GM11168 (cell line): Measurements from ENCODE around the gene MOB2.

ENCODE experiments used
- in situ Hi-C: fragments of 300-500 bp; cut with MboI; formaldehyde crosslinking; loops from one replicate; pipeline ENCODE4 v1.12.0; 2022; ENCODE audit warnings: low sequenced_read_pairs; ENCODE audit not compliant: unreplicated experiment

Gene MOB2

DNA sequence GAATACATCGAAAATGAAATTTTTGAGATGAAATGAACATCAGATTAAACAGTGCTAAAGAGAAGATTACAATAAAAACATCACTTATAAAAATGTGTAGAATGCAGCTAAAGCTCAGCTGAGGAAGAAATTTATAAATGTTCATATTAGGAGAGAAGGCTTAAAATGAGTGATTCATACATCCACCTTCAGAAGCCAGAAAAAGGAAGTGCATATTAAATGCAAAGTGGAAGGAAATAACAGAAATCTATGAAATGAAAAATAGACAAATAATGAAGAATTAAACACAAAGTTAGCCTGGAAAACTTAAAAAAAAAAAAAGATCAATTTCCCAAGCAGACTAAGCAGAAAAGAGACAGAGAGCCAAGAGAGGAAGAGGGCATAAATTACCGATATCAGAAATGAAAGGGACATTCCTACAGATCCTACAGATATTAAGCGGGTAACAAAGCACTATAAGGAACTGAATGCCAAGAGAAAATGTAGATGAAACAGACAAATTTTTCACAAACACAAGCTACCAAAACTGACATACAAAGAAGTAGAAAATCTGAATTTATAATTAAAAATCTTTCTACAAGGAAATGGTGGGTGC lies 7.2 kb upstream of the MOB2 start:
- in situ Hi-C loops = no loop called here

- in situ Hi-C loops = no loop called here
Observed at GRCh38 chr11:1491379-1491778, 4.8 kb upstream of the MOB2 start.

DNA sequence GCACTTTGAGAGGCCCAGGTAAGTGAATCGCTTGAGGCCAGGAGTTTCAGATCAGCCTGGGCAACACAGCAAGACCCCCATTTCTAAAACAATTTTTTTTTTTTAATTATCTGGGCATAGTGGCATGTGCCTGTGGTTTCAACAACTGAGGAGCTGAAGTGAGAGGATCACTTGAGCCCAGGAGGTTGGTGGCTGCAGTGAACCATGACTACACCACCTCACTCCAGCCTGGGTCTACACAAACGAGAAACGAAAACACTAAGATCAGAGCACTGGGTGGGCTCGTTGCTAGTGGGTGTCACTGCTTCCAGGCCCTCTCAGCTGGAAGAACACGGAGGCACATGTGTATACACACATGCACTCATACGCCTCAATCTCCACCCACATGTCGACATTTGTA lies 4.1 kb upstream of the MOB2 start:
- in situ Hi-C loops = no loop called here

DNA sequence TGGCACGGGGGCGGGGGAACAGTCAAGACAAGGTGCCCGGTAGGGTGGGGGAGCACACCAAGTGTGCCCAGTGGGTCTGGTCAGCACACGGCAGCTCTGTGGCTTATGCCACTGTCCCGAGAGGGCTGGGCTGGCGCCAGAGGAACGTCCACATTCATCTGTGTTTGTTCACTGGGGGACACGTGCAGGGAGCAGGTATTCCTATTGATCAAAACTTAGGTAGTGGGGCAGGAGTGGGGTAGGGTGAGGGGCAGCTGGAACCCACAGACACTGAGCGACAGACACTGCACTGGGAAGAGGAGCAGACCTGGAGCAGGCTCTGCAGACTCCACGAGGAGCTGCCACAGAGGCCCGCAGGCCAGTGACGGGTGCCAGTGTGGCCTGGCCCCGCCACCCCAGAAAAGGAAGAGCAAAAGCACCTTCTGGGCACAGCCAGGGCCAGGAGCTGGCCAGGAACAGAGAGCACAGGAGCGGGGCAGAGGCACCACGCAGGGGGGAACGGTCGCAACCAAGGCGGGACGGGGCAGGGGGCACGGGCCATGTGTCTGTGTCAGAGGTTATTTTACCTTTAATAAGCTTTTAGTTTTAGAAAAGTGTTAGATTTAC lies 2.1 kb upstream of the MOB2 start:
- in situ Hi-C loops = no loop called here

DNA sequence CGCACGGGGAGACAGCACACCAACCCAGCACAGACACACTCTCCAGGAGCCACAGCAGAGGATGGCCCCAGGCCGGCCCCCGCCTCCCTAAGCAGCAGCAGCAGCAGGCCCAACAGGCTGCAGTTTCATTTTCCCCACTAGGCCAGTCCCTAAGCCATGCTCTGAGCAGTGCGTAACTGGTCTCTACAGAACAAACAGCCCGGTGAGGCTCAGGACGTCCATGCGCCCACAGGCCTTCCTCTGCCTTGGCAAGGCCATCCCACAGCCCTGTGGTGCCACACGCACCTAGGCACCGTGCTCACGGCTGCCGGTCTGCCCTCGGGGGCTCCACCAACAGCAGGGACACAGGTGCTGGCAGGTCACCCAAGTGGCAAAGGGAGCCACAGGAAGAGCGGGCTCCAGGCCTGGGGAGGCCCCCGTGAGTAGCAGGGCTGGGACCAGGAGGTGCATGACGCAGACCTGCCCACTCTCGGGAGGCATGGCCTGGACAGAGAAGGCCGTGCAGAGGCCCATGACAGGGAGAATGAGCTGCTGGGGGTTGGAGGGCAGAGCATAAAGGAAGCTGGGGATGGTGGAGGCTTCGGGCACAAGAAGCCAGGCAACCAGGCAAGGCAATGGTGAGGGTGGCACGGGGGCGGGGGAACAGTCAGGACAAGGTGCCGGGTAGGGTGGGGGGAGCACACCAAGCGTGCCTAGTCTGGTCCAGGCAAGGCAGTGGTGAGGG lies 1.4 kb upstream of the MOB2 start:
- in situ Hi-C loops = no loop called here

DNA sequence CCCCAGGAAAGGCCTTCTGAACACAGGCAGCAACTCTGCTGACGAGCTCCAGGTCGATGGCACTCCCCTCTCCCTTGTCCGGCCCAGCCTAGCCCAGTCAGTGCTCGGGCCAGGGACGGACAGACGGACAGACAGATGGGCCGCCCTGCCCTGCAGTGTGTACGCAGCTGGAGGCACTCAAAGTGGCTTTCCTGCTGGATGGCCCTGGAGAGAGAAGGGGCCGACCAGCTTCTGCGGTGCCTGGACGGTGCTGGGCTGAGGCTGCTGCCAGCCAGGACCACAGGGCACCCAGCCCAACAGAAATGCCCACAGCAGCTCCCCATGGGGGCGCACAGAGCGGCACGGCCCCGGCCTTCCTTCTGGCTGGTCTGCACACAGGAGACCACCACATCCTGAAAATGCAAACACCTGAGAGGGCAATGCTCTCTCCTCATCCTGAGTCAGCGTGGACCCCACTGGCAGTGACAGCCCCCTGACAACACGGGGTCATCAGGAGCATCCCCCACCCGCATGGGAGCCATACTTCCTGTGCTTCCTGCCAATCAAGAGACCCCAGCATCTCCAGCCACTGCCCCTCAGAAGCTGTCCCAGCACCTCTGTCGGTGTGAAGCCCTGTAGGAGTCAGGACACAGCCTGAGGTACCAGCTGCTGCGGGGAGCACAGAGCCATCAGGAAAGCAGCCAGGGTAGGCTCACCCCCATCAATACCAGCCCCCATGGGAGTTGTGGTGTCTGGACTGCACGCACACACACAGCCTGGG lies 692 bp upstream of the MOB2 start:
- in situ Hi-C loops = no loop called here

DNA sequence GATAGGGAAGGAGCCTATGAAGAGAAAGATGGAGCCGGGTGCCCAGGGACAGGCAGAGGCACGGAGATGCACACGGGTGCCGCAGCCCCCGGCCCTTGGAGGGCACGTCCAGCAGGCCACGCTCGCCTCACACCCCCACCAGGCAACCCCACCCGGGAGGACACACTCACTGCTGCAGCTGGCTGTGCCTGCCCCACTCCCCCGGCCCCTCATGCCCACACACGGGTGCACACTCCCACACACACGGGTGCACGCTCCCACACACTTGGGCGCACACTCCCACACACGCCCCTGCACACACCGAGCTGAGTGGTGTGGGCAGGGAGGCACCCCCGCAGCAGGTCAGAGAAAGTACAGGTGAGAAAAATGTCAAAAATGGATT lies 1.1 kb downstream of the MOB2 start:
- in situ Hi-C loops = no loop called here

GRCh38 chr11:1484695-1485503 lies 1.7 kb downstream of the MOB2 start:
- in situ Hi-C loops = no loop called here

DNA sequence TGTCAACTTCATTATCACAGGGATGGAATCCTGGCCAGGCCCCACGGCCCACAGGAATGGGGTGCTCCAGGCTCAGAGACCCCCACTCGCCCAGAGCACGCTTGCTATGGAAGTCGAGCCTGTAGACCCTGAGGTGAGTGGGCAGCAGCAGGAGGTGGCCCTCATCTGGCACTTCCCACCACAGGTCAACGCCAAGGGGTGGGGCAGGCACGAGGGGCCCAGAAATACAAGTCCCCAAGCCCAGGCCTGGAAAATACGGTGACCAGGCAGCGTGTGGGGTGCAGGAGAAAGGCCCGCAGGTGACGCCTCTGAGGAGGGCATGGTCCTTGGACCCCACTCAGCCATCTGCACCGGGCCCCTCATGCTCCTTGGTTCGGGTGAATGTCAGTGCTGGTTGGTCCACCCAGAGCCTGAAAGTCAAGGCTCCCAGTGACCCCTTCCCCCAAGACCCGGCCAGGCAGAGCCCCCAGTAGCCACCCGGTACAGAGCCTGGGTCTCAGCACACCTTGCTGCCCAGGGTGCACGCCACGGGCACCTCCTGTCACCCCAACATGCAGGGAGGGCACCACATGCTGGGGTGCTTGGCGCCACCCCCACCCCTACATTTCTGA lies 2.4 kb downstream of the MOB2 start:
- in situ Hi-C loops = no loop called here

DNA sequence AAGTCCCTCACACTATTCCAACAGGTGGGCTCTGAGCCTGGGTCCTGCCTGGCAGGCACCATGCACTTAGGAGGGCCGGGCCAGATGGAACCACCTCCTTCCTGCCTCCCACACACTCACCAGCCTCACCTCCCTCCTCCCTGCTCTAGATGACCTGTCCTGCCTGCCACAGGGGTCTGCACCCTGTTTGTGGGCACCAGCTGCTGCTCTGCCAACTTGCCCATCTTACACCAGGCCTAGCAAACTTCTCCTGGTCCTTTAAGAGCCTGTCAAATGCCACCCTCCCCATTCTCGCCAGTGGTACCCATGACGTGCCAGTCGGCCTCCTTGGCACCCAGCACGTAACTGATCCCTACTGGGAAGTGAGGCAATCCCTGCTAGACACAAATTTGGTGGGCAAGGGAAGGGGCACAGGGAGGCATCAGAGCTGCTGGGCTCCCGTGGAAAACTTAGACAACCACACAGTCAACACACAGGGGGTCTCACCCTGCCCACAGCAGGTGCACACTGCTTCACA lies 3.1 kb downstream of the MOB2 start:
- in situ Hi-C loops = no loop called here

DNA sequence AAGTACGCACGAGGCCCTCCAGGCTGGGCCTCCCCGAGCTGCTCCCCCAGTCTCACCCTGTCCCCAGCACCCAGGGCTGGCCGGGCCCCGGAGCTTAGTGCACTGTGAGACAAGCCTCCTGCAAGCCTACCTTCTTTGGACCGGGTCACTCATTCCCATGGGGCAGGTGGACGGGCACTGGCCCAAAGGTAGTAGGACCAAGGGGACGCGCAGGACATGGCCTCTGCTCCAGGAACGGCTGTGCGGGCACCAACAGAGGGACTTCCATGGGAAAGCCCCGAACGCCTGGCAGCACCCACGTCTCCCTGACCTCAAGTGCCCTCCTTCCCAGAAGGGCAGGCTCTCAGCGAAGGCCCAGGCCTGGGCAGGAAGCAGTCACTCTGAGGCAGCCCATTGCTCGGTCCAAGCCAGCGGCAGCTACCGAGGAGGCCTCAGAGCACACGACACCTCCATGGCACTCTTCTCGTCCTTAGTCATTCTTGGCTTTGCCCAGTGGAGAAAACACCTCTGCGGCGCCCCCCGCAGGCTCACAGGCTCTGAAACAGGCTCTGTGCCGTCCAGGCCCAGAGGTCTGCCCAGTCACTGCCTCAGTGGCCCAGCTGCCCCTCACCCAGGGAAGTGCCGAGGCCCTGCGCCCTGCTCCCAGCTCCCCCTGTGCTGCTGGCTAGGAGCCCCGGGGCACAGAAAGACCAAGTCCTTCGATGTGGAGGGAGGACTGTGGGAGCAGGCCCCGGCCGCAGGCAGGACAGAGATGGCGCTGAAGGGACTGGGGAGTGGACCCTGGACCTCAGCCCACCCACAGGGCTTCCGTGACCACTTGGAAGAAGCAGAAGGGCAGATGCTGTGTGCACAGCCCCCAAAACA lies 3.8 kb downstream of the MOB2 start:
- in situ Hi-C loops = no loop called here

- in situ Hi-C loops = no loop called here
Observed at GRCh38 chr11:1481861-1482441, 4.6 kb downstream of the MOB2 start.

DNA sequence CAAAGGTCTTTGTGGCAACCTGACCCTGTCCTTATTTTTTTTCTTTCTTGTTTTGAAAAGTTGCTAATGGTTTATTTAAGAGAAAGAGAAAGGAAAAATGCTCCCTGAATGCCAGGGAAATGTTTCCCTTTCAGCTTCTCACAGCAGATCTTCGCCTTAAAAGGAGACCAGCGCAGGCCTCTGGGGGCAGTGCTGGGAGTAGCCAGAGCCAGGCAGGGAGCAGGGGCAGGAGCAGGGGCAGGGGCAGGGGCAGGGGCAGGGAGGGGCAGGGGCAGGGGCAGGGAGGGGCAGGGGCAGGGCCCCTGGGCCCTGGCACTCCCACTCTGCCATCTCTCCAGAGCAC lies 5.1 kb downstream of the MOB2 start:
- in situ Hi-C loops = no loop called here

- in situ Hi-C loops = no loop called here
Observed at GRCh38 chr11:1480555-1481482, 5.8 kb downstream of the MOB2 start.

DNA sequence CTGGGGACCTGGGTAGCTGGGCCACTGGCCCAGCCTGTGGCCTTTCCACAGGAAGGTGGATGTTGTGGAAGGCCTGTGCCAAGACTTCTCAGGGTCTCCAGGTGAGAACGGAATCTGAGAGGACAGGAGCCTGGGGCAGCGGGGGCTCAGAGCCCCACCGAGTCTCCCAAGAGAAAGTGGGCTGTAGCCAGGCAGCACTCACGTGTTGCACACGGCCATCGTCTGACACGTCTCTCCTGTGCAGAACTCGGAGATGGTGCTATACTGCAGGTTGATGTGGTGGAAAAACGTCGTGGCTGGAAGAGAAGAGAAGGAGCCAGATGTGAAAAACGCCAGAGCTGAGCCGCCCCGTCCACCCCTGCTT lies 6.4 kb downstream of the MOB2 start:
- in situ Hi-C loops = no loop called here

- in situ Hi-C loops = no loop called here
Observed at GRCh38 chr11:1479678-1480118, 6.9 kb downstream of the MOB2 start.

GRCh38 chr11:1479006-1479677 lies 7.4 kb downstream of the MOB2 start:
- in situ Hi-C loops = no loop called here
